ENCODE results near the gene FAM174B.

Gene FAM174B

GRCh38 chr15:92661956-92662355 lies 6.4 kb upstream of the FAM174B start:
- DNase-seq (ENCODE audit: low read depth, low spot score), result no peak
- in situ Hi-C loops (cut with HindIII; ENCODE audit: low sequenced_read_pairs), result no loop called here
- no peak overlapping the region for H3K4me3 ChIP-seq (ENCODE audit: low read depth, low read length)
- no peak for TF ChIP-seq CTCF (IDR thresholded peaks at IDR 0.05; ENCODE audit: low read depth, low read length)

DNA sequence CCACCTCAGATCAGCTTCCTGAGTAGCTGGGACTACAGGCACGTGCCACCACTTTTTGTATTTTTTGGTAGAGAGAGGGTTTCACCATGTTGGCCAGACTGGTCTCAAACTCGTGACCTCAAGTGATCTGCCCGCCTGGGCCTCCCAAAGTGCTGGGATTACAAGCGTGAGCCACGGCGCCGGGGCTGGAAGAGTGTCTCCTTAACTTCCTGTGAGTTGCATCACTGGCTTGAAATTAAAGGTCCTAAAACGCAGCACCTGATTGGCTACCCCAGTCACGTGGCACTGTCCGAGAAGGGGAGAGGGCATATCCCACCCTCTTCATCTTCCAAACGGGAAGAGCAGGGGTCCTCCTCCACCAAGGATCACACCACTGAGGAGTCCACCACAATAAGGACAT lies 5.5 kb upstream of the FAM174B start:
- in situ Hi-C loops (cut with HindIII; ENCODE audit: low sequenced_read_pairs), result no loop called here

DNA sequence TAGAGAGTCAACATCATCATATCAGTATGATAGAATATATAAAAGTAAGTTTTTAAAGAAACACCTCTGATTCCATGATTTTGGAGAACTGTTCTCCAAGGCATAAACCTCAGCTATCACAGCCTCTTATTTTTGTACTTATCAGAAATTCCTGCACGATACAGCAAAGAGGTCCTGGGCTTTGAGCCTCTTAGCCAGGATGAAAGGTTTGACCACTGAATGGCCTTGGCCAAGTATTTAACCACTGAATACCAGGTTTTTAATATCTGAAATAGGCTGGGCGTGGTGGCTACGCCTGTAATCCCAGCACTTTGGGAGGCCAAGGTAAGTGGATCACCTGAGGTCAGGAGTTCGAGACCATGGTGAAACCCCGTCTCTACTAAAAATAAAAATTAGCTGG lies 1.9 kb upstream of the FAM174B start:
- no peak for TF ChIP-seq CTCF (IDR thresholded peaks at IDR 0.05; ENCODE audit: low read depth, low read length)
- no peak overlapping the region for H3K4me3 ChIP-seq (ENCODE audit: low read depth, low read length)
- in situ Hi-C loops (cut with HindIII; ENCODE audit: low sequenced_read_pairs), result no loop called here
- no peak for DNase-seq (ENCODE audit: low read depth, low spot score)

More for the DNA sequence above, 5.5 kb upstream of the FAM174B start:
- TF ChIP-seq CTCF (IDR thresholded peaks at IDR 0.05; ENCODE audit: low read depth, low read length), result no peak
- DNase-seq (ENCODE audit: low read depth, low spot score), result no peak
- no peak overlapping the region for H3K4me3 ChIP-seq (ENCODE audit: low read depth, low read length)

DNA sequence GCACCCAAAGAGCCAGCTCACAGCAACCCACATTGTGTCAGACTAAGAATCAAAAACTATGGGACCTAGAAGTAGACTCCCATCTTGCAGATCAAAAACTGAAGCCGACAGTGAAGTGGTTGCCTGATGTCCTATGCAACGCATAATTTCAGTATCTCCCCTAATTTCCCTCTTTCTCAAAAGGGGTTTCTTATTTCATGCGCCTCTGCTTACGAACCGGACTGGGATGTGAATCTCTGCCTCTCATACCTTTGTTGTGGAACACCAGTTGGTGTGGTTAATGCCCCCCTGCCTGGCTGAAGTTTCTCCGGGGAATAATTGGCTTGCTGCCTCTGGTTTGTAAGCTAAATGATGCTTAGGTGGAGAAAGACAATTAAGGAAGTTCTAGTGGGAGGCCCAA lies 514 bp upstream of the FAM174B start:
- no peak for TF ChIP-seq CTCF (IDR thresholded peaks at IDR 0.05; ENCODE audit: low read depth, low read length)
- in situ Hi-C loops (cut with HindIII; ENCODE audit: low sequenced_read_pairs), result no loop called here

DNA sequence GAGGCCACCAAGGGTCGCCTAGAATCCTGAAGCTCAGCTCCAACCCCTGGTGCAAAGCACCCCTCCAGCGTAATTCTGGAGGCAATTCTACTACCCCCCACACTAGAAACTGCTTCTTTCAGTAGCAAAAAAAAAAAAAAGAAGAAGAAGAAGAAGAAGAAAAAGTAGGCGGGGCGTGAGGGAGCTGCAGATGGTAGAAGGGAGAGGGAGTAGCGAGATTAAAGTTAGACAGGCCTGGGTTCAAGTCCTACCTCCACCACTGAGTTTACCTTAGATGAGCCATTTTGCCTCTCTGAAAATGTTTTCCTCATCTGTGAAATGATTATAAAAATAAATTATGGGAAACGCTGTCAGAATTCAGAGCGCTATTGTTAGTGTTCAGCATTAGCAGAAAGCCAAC lies 913 bp downstream of the FAM174B start:
- in situ Hi-C loops (cut with HindIII; ENCODE audit: low sequenced_read_pairs), result no loop called here
- no peak for DNase-seq (ENCODE audit: low read depth, low spot score)
- H3K4me3 ChIP-seq (ENCODE audit: low read depth, low read length), result no peak overlapping the region
- no peak for TF ChIP-seq CTCF (IDR thresholded peaks at IDR 0.05; ENCODE audit: low read depth, low read length)

More for the DNA sequence above, 514 bp upstream of the FAM174B start:
- DNase-seq (ENCODE audit: low read depth, low spot score), result no peak
- H3K4me3 ChIP-seq (ENCODE audit: low read depth, low read length), result no peak overlapping the region

- in situ Hi-C loops (cut with HindIII; ENCODE audit: low sequenced_read_pairs), result no loop called here
- no peak for TF ChIP-seq CTCF (IDR thresholded peaks at IDR 0.05; ENCODE audit: low read depth, low read length)
- peak; percentile 29 for DNase-seq (ENCODE audit: low read depth, low spot score)
- H3K4me3 ChIP-seq (ENCODE audit: low read depth, low read length), result no peak overlapping the region
These were observed 1.6 kb downstream of the FAM174B start for GRCh38 chr15:92653836-92654539.
